GM12892 (cell line): Measurements from ENCODE around the gene GPX5. TPM values are rescaled to one million over a fixed set of nuclear protein-coding genes. Genes with fewer than 3 reads are reported as not detected.

ENCODE experiments used
- DNase-seq: peaks from one replicate; pipeline ENCODE4 v3.0.0; 2011; ENCODE audit not compliant: insufficient read length
- FAIRE-seq: peaks from 2 replicates; lab custom pipeline; 2011; peaks lifted over from hg19 to GRCh38; lab: Jason Lieb, UNC
- POLR2A ChIP-seq: IDR thresholded peaks from 2 replicates; pipeline ENCODE4 v1.6.1; 2011; ENCODE audit warnings: low read depth, low read length, control low read depth
- POLR2AphosphoS5 ChIP-seq: IDR thresholded peaks from 2 replicates; pipeline ENCODE4 v1.6.1; 2011; ENCODE audit warnings: low read depth, low read length, control low read depth
- TAF1 ChIP-seq: IDR thresholded peaks from 2 replicates; pipeline ENCODE4 v1.6.1; 2011; ENCODE audit warnings: low read depth, mild to moderate bottlenecking, control low read depth, low read length, borderline replicate concordance
- polyA plus RNA-seq: library from polyadenylated mRNA; unstranded; fragments of >200 nt; gene quantifications from one replicate; pipeline ENCODE4 v1.2.1, GENCODE V29; 2012; ENCODE audit warnings: missing spikeins, inconsistent platforms; ENCODE audit not compliant: missing spikeins

Gene GPX5, protein sequence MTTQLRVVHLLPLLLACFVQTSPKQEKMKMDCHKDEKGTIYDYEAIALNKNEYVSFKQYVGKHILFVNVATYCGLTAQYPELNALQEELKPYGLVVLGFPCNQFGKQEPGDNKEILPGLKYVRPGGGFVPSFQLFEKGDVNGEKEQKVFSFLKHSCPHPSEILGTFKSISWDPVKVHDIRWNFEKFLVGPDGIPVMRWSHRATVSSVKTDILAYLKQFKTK
- polyA plus RNA-seq: not detected

DNA sequence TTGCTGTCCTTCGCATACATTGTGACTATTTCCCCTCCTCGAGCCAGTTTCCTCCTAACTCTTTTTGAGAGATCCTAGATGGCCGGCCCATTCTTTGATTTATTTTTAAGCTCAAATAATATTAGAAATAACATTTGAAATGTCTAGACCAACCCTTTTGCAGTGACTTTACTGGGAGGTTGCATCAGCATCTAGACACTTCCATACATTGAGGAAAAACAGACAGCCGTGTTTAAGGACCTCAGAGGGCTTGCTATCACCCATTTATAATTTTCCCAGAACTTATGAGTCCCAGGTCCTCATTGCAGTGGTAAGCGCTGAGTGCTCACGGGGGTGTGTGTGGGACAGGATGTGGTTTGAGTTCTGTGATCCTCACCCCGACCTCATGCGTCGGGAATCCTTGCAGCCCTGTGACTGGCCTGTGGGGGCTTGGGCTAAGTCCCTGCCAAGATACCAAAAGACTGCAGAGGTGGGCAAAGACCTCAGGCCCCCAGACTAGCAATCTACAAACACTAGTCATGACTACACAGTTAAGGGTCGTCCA lies at the start of gene GPX5:
TSS of gene GPX5 (plus strand) at position 386 of the 544 bp plus-strand sequence. CDS start at position 519, 133 bp downstream.
- FAIRE-seq: no peak
- no peak for DNase-seq
- TF ChIP-seq POLR2A (no peak), TAF1 (no peak), POLR2AphosphoS5 (no peak)

DNA sequence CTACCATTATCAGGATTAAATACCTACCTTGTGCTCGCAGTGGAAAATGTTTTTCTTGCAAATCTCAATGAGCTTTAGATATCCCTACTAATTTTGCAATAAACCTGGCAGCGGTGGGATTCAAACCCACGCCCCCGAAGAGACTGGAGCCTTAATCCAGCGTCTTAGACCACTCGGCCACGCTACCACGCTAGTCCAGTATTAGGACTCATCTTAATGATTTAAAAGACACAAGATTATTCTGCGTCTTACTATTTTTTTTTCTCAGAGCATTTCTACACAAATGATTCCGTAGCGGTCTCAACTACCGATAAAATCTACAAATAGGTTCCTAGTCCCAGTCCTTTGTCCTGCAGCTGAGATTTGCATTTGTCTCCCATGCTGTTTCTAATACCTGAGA lies 47.2 kb upstream of the GPX5 start:
- FAIRE-seq: no peak
- DNase-seq: no peak
- no peak for TF ChIP-seq POLR2AphosphoS5

DNA sequence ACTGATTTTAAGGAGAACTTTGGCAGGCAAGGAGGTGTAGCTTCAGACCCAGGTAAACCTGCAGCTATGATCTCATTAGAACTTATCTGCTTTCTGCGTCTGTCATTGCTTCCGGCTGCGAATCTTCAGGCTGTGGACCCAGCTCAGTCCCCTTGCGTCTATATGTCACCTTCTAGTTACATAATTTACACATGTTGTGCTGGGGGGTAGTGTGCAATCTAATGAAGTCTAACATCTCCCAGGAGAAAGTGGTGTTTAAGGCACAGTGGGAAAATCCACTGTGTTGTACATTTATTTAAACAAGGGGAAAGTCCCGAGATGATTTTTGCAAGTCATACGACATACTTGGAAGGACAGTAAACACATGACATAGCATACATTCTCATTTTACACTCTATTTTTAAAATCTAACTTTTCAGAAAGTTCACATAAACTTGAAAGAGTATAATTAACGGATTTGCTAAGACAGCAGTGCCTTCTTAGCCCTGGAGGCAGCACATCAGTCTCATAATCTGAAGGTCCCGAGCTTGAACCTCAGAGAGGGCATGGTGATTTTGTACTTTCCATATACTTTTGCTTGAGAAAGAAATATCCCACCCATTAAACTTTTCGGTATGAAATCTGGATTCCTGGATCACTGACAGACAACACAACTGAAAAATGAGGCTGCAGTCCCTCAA lies 45.3 kb upstream of the GPX5 start:
- TF ChIP-seq POLR2A (no peak), TAF1 (no peak), POLR2AphosphoS5 (no peak)
- no peak for FAIRE-seq
- DNase-seq: no peak

DNA sequence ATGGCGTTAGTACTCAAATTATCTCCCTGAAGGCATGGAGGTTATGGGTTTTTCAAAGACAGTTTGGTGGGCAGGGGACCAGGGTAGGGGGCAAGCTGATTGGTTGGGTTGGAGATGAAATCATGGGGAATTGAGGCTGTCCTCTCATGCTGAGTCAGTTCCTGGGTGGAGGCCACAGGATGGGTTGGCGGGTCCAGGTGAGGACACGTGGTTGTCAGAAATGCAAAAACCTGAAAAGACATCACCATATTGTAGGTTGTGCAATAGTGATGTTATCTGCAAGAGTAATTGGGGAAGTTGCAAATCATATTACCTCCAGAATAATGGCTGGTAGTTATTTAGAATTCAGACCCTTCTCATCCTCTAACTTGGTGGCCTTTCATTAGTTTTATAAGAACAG lies 40.2 kb upstream of the GPX5 start:
- TF ChIP-seq POLR2AphosphoS5 (no peak), TAF1 (no peak), POLR2A (no peak)
- DNase-seq (no peak), FAIRE-seq (no peak)

DNA sequence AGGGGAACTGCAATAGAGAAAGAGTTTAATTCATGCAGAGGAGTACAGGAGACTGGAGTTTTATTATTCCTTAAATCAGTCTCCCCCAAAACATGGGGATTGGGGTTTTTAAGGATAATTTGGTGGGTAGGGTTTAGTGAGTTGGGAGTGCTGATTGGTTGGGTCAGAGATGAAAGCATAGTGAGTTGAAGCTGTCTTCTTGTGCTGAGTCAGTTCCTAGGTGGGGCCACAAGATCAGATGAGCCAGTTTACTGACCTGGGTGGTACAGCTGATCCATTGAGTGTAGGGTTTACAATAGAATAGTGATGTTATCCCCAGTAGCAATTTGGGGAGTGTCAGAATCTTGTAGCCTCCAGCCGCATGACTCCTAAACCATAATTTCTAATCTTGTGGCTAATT lies 39.1 kb upstream of the GPX5 start:
- DNase-seq: no peak
- no peak for TF ChIP-seq POLR2A
- no peak for TF ChIP-seq POLR2AphosphoS5

DNA sequence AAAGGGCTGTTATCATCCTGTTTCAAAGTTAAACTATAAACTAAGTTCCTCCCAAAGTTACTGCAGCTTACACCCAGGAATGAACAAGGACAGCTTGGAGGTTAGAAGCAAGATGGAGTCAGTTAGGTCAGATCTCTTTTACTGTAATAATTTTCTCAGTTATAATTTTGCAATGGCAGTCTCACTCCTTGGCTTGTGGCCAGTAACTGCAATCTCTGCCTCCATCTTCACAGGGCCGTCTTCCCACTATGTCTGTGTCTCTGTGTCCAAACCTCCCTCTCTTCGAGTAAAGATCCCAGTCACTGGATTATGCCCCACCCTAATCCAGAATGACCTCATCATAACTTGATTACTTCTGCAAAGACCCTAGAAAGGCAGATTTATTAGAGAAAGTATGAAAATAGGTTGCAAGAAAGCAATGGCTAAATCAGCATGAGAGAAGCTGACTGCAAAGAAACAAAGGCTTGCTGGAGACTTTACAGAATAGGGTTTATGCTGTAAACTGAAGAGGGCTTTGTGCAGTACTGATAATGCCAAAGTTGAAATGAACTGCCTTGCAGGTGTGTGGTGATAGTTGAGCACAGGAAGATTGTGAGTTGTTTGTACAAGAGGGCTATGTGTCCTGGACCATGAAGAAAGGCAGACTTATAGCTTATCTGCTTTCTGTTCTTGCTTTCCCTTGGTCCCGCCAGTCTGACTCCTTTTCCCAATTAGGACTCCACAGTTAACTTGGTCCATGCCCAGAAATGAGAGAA lies 38.5 kb upstream of the GPX5 start:
- FAIRE-seq: no peak
- no peak for DNase-seq
- TF ChIP-seq POLR2AphosphoS5: no peak

More for the DNA sequence above, 39.1 kb upstream of the GPX5 start:
- FAIRE-seq: no peak

DNA sequence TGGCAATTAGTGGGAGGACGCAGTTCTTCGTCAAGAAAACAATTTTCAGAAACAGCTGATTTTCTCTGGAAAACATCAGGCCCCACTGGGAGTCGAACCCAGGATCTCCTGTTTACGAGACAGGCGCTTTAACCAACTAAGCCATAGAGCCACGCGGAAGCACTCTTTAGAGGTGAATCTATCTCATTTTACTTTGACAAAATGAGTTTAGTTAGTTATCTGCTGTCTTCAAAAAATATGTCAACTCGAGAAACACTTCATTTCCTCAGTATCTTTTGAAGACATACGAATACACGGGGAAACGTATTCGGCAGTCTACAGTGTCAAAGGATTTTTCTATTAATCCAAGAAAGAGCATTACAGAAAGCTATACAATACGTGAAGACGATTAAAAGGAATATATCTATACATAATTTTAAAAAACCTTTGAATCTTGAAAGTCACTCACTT lies 36.7 kb upstream of the GPX5 start:
- TF ChIP-seq POLR2AphosphoS5: no peak
- DNase-seq: no peak
- no peak for FAIRE-seq

DNA sequence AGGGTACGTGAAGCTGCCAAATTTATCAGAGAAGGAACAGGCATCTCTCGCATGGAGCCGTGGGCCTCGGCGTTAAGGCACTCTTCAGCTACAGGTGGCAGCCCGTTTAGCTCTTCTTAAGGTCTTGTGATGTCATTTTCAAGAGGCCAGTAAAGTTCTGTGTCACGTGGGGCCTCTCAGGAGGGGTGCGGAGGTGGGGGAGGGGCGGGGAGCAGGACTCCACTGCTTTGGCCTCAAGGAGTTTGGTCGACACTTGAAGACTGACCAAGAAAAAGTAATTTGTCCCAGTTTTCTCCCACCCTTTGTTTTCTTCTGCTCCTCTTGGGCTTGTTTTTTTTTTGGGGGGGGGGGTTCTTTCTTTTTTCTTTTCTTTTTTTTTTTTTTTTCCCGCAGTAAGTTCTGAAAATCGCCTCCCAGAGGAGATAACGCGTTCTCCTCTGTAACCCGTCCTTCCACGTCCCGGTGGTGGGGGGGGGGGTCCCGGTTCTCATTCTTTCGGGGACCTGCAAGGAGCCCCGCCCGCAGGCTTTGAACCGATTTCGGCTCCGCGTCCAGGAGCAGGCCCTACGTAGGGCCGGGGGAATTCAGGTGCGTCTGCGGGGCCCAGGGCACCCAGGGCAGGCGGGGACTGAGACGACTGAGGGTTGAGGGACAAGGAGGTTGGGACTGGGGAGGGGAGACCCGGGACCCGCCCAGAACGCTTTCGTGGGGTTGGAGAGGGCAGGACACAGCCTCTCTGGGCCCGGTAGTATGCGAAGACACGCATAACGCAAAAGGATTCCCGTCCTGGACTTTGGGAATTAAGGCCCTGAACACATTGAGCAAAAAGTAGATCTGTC lies 36.1 kb upstream of the GPX5 start:
- FAIRE-seq (no peak), DNase-seq (peak; percentile 42)
- no peak for TF ChIP-seq TAF1
- no peak for TF ChIP-seq POLR2A
- no peak for TF ChIP-seq POLR2AphosphoS5

DNA sequence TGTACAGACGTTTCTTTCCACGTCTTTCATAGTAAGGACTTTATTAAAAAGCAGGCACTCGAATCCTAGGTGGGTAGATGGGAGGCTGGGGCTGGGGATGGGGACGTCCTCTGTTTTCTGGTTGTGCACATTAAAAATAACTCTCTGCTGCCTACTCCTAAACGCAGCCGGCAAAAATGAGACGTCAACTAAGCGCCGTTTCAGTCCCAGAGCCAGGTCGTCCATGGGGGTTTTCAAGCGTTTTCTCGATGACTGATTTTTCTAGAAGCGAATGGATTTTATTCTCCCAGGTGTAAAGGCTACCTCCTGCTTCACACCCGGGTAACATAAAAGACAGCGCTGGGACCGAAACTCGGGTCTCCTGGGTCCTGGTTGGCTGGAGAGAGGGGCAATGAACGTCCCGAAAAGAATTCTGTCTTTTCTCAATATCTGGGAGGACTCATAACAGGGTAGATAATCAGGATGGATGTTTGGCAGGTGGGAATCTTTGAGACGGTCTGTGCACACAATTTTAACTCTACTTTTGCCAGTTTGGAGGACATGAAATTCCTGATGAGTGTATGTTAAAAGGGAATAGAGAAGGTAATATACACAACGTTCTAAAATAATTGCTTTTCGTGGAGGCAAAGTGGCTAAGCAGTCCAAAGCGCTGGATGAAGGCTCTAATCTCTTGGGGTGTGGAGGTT lies 35.3 kb upstream of the GPX5 start:
- DNase-seq: no peak
- no peak for TF ChIP-seq POLR2A
- no peak for TF ChIP-seq POLR2AphosphoS5
- no peak for TF ChIP-seq TAF1

DNA sequence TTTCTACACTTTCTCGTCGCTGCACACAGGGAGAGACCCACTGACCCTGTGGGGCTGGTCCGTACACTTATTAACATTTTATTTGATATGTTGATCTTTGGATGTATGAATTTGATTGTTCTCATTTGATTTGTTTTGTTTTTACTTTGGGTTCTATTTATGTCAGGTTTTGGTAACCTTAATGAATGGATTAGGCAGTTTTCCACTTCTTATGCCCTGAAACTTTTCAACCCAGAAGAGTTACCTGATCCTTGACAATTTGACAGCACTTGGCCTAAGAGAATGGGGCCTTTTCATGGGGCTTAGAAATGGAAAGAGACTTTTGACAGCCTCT lies 33.7 kb upstream of the GPX5 start:
- no peak for TF ChIP-seq TAF1
- no peak for TF ChIP-seq POLR2A
- TF ChIP-seq POLR2AphosphoS5: no peak
- FAIRE-seq: no peak
- DNase-seq: no peak

More for the DNA sequence above, 35.3 kb upstream of the GPX5 start:
- FAIRE-seq: no peak
